GM18951 (cell line): ENCODE results near the gene HIVEP3.

Source experiments
- POLR2A ChIP-seq: IDR thresholded peaks from 4 replicates; pipeline ENCODE4 v1.6.1; 2011; ENCODE audit warnings: mild to moderate bottlenecking; ENCODE audit not compliant: insufficient read length, insufficient read depth; ENCODE audit errors: extremely low read depth
- in situ Hi-C: fragments of 300-500 bp; cut with MboI; formaldehyde crosslinking; loops from one replicate; pipeline ENCODE4 v1.12.0; 2022; ENCODE audit warnings: low sequenced_read_pairs, mixed read lengths, inconsistent platforms; ENCODE audit not compliant: unreplicated experiment

Gene HIVEP3

GRCh38 chr1:41517062-41517438 is 401.7 kb downstream of the HIVEP3 start:
- in situ Hi-C loops: no loop called here
- no peak for TF ChIP-seq POLR2A

GRCh38 chr1:41516168-41517061 is 402.3 kb downstream of the HIVEP3 start:
- TF ChIP-seq POLR2A: no peak
- in situ Hi-C loops: no loop called here

GRCh38 chr1:41515778-41516167 is 402.9 kb downstream of the HIVEP3 start:
- TF ChIP-seq POLR2A: no peak
- in situ Hi-C loops: no loop called here

- in situ Hi-C loops: no loop called here
- no peak for TF ChIP-seq POLR2A
These were observed 403.5 kb downstream of the HIVEP3 start for GRCh38 chr1:41515131-41515678.

- in situ Hi-C loops: no loop called here
- TF ChIP-seq POLR2A: no peak
These were observed 404.3 kb downstream of the HIVEP3 start for GRCh38 chr1:41514381-41514780.

- no peak for TF ChIP-seq POLR2A
- in situ Hi-C loops: no loop called here
These were observed 405.4 kb downstream of the HIVEP3 start for GRCh38 chr1:41513383-41513735.

GRCh38 chr1:41512701-41513382 is 405.9 kb downstream of the HIVEP3 start:
- no peak for TF ChIP-seq POLR2A
- in situ Hi-C loops: no loop called here

GRCh38 chr1:41511239-41511540 is 407.5 kb downstream of the HIVEP3 start:
- TF ChIP-seq POLR2A: no peak
- in situ Hi-C loops: no loop called here

GRCh38 chr1:41510531-41511238 is 408.0 kb downstream of the HIVEP3 start:
- in situ Hi-C loops: no loop called here
- TF ChIP-seq POLR2A: no peak

- in situ Hi-C loops: no loop called here
- no peak for TF ChIP-seq POLR2A
These were observed 409.5 kb downstream of the HIVEP3 start for GRCh38 chr1:41509270-41509671.

- in situ Hi-C loops: no loop called here
- no peak for TF ChIP-seq POLR2A
These were observed 410.4 kb downstream of the HIVEP3 start for GRCh38 chr1:41508290-41508689.

- TF ChIP-seq POLR2A: no peak
- in situ Hi-C loops: no loop called here
These were observed 410.9 kb downstream of the HIVEP3 start for GRCh38 chr1:41507836-41508235.

- no peak for TF ChIP-seq POLR2A
These were observed 411.5 kb downstream of the HIVEP3 start for GRCh38 chr1:41507110-41507720.

More at GRCh38 chr1:41507110-41507720, 411.5 kb downstream of the HIVEP3 start:
- in situ Hi-C loops: no loop called here
